GM10266 (cell line): ENCODE measurements around the gene RNF138.
"Not testable (repeated sequence)": the region's sequence is repeated elsewhere in the genome, so short reads cannot be mapped to it uniquely, and the experiment has no call there.

Experiments used
- DNase-seq: peaks from one replicate; pipeline ENCODE4 v3.0.0; 2012; ENCODE audit errors: extremely low spot score
- CTCF ChIP-seq: IDR thresholded peaks from 2 replicates; pipeline ENCODE4 v1.5.1; 2012; ENCODE audit warnings: mild to moderate bottlenecking, low read depth; ENCODE audit not compliant: control insufficient read depth, insufficient read depth; ENCODE audit errors: missing control alignments

RNF138 gene

GRCh38 chr18:32152705-32153448, 61.2 kb downstream of the RNF138 start:
- DNase-seq, result peak; percentile 29
- TF ChIP-seq CTCF, result no peak

- no peak for TF ChIP-seq CTCF
- DNase-seq, result no peak
These were observed 65.2 kb downstream of the RNF138 start for GRCh38 chr18:32156855-32157254.

GRCh38 chr18:32157580-32157979, 65.9 kb downstream of the RNF138 start:
- no peak for DNase-seq
- TF ChIP-seq CTCF, result no peak

GRCh38 chr18:32158108-32158624, 66.5 kb downstream of the RNF138 start:
- peak; percentile 69 for DNase-seq
- TF ChIP-seq CTCF, result peak; percentile 93

GRCh38 chr18:32158631-32159030, 67.0 kb downstream of the RNF138 start:
- not testable (repeated sequence) for DNase-seq

- DNase-seq, result no peak
- TF ChIP-seq CTCF, result no peak
These were observed 68.9 kb downstream of the RNF138 start for GRCh38 chr18:32160547-32160946.

GRCh38 chr18:32167980-32168730, 76.5 kb downstream of the RNF138 start:
- no peak for TF ChIP-seq CTCF

More at GRCh38 chr18:32167980-32168730, 76.5 kb downstream of the RNF138 start:
- DNase-seq, result no peak
